WI38 (cell line): Measurements from ENCODE around the gene TFAP2A.

Experiments
- H3K4me3 ChIP-seq: 2 replicates; pipeline ENCODE4 v1.5.1; 2011; ENCODE audit warnings: low read depth, mild to moderate bottlenecking, control low read depth, low read length
- TF ChIP-seq, protein P1 (sequence below): IDR thresholded peaks from 2 replicates; pipeline ENCODE4 v1.5.1; 2012; ENCODE audit warnings: low read depth, mild to moderate bottlenecking, control low read depth, low read length

Gene TFAP2A

DNA sequence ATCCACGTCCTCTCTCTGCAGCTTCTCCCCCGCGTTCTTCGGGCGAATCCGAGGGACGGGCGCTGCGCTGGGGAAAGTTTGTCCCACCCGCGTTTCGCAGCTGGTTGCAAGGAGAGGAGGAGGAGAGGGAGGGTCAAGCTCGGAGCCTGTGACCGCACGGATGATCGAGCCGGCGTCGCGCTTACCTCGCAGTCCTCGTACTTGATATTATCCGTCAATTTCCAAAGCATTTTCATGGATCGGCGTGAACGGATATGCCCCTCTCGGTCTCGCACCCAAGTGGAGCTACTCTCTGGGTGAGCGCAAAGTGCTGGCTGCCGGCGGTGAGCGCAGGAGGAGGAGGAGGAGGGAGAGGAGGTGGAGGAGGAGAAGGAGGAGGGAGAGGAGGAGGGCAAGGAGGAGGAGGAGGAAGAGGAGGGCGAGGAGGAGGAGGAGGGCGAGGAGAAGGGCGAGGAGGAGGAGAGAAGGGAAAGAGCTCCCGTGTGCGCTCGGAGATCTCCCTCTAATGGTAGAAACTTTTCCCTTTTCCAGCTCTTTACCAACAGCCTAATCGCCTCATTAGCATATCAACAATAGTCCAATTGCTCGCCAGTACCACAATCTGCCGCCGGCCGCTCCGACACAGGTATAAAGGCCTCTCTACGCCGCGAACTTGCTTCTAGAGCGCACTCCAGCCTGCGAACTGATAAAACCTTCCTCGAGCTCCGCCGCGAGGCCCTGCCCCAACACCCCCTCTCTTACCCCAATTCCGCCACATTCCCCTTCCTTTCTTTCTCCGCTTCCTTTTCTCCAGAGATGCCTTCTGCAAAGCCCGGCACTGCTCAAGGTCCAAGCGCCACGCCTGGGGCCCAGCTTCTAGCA is at the start of gene TFAP2A:
Gene TFAP2A (minus strand): TSS at position 319 of the 861 bp plus-strand sequence. CDS start 83 bp downstream, at position 236.
- H3K4me3 ChIP-seq, result no peak within 1 kb of the TSS
- TF ChIP-seq, protein P1, sequence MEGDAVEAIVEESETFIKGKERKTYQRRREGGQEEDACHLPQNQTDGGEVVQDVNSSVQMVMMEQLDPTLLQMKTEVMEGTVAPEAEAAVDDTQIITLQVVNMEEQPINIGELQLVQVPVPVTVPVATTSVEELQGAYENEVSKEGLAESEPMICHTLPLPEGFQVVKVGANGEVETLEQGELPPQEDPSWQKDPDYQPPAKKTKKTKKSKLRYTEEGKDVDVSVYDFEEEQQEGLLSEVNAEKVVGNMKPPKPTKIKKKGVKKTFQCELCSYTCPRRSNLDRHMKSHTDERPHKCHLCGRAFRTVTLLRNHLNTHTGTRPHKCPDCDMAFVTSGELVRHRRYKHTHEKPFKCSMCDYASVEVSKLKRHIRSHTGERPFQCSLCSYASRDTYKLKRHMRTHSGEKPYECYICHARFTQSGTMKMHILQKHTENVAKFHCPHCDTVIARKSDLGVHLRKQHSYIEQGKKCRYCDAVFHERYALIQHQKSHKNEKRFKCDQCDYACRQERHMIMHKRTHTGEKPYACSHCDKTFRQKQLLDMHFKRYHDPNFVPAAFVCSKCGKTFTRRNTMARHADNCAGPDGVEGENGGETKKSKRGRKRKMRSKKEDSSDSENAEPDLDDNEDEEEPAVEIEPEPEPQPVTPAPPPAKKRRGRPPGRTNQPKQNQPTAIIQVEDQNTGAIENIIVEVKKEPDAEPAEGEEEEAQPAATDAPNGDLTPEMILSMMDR, result no peak

DNA sequence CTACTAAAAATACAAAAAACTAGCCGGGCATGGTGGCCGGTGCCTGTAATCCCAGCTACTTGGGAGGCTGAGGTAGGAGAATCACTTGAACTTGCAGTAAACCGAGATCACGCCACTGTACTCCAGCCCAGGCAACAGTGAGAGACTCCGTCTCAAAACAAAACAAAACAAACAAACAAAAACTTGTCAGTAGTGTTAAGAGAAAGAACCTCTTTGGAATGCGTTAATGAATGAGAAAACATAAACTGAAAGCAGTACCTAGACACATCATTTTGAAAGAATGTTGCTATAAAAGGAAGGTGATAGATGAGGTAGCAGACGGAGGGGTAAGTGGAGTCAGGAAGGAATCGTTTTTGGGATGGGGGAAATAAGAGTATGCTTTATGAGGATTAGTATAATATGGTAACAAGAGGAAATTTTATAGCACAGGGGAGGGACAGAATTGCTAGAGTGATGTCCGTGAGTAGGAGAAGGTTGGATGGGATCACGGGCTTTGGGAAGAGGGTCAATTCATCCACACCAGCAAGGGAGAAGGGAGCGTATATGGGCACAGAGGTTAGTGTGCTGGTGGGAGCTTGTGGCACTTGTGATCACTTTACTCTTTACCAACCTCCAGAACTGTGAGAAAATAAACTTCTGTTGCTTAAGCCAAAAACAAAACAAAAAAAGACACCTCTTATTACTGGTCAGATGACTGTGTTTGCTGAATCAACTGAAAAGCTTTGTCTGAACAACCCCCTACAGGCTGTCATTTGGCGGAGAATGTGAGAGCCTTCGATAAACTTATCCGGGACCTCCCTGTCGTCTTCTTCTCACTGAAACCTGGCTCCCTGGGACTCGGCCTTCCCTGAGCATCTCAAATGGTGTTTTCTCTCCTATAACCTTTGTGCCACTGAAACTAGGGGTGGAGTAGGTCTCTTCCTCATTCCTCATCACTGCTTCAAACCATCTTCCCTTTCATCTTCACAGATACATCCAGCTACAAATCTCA is 48.9 kb upstream of the TFAP2A start:
- TF ChIP-seq, protein P1, result no peak
- H3K4me3 ChIP-seq, result no peak overlapping the region

DNA sequence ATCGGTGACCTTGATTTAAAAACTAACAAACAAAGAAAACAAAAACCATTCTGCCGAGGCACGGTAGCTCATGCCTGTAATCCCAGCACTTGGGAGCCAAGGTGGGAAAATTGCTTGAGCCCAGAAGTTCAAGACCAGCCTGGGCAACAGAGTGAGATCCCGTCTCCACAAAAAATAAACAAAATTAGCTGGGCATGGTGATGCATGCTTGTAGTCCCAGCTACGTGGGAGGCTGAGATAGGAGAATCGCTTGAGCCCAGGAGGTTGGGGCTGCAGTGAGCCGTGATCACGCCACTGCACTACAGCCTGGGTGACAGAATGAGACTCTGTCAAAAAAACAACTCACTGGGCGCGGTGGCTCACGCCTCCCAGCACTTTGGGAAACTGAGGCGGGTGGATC is 48.2 kb upstream of the TFAP2A start:
- H3K4me3 ChIP-seq, result no peak overlapping the region
- TF ChIP-seq, protein P1, result no peak

DNA sequence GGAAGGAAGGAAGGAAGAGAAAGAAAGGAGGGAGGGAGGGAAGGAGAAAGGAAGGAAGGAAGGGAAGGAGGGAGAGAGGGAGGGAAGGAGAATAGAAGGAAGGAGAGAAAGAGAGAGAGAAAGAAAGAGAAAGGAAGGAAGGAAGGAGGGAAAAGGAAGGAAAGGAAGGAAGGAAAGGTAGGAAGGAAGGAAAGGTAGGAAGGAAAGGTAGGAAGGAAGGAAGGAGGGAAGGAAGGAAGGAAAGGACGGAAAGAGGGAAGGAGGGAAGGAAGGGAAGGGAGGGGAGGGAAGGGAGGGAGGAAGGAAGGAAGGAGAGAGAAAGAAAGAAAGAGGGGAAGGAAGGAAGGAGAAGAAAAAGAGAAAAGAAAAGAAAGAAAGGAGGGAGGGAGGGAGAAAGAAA is 47.0 kb upstream of the TFAP2A start:
- TF ChIP-seq, protein P1, result no peak
- H3K4me3 ChIP-seq, result no peak overlapping the region

DNA sequence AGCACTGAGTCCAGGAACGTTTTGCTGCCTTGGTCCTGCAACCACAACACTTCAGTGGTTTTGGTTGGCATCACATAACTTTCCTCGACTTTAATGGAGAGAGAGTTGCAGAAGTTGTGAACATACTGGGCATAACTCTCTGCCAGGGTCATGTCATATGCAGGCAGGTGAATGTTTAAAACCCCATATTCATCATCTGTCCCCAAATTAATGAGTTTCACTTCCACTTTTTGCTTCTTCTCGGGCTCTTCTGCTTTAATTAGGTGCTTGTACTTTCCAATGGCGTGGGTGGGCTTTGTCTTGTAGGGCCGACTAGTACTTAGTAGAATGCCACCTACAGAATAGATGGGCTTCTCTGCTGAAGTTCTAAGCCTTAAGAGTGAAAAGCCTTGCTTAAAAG is 45.2 kb upstream of the TFAP2A start:
- no peak overlapping the region for H3K4me3 ChIP-seq

DNA sequence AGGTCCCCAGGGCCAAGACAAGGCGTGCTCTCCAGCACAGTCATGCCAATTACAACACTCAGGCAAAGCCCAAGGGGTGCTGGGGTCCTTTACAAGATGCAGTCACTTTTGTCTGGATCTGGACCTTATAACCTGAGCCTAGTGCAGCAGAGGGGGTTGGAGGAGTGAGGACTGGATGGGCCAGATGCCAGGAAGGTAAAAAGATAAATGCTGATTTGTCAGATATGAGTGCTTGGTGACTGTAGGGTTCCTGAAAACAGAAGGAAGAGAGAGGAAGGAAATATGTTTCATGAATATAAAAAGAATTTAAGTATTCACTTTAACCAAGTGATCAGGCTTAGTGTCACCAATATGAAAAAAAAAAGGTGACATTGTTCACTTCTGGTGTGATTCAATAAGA is 43.4 kb upstream of the TFAP2A start:
- TF ChIP-seq, protein P1, result no peak
- no peak overlapping the region for H3K4me3 ChIP-seq

More for the DNA sequence above, 45.2 kb upstream of the TFAP2A start:
- TF ChIP-seq, protein P1, result no peak
